ENCODE data around the gene SLC8B1. TPM values are rescaled to one million over a fixed set of nuclear protein-coding genes. Genes with fewer than 3 reads are reported as not detected.

The SLC8B1 gene
- polyA plus RNA-seq, 3 donors, result 21.6 to 46.0 (median 32.4) TPM

DNA sequence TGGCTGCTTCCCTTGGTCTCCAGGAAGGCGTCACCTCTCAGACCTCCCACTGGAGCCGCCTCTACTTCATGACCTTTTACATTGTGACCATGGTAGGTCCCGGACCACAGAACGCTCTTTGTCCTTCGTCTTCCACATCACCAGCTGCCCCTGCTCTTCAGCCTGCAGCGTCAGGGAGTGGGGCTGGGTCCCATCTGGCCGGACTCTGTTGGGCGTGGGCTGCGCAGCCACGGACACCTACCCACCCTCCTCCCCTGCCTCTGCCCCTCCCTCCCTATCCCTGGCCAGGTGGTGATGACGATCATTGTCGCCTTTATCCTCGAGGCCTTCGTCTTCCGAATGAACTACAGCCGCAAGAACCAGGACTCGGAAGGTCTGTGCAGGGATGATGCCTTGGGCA is 43.3 kb downstream of the SLC8B1 start:
- Histone ChIP-seq H3K9ac (ENCODE audit: insufficient read depth, low read length, poor library complexity, severe bottlenecking) (no peak overlapping the region), H3K4me3 (replicated peaks in 1 of 3; ENCODE audit: low read depth in 2 of 3, low read length in 3 of 3) (no peak overlapping the region), H3K27ac (ENCODE audit: low read depth in 1 of 2, low read length in 2 of 2) (no peak overlapping the region), H3K27me3 (ENCODE audit: control insufficient read depth in 2 of 2, insufficient read depth in 2 of 2, low read length in 2 of 2) (no peaks in the 10 kb centered on the region), H2AFZ (ENCODE audit: insufficient read depth, low read depth, low read length, poor library complexity, severe bottlenecking) (no peak overlapping the region), H4K20me1 (ENCODE audit: insufficient read depth, low read length) (peaks cover 8% of the 10 kb centered on the region), H3K9me3 (replicated peaks in 1 of 2; ENCODE audit: control insufficient read depth in 1 of 2, insufficient read depth in 1 of 2, low read length in 2 of 2) (no peaks in the 10 kb centered on the region), H3K79me2 (ENCODE audit: insufficient read depth, low read length) (no peaks in the 10 kb centered on the region), H3K4me2 (replicated peaks; ENCODE audit: extremely low read depth, low read length, poor library complexity, severe bottlenecking) (no peak overlapping the region), H3K36me3 (replicated peaks in 1 of 2; ENCODE audit: control insufficient read depth in 1 of 2, insufficient read depth in 2 of 2, low read length in 2 of 2) (peaks cover 99 to 100% of the 10 kb centered on the region in 2 donors), H3K4me1 (ENCODE audit: control insufficient read depth in 1 of 2, insufficient read depth in 2 of 2, low read length in 2 of 2) (no peaks in the 10 kb centered on the region)
- WGBS (ENCODE audit: insufficient coverage), result 98% methylated on average over 16 of the region's 17 CpGs
- no peak for TF ChIP-seq CTCF (IDR thresholded peaks at IDR 0.05)
- H3K27ac Mint-ChIP-seq, result peak overlapping the region in 1 of 7 donors; percentile 22
- no peaks in the 10 kb centered on the region for H3K9me3 Mint-ChIP-seq
- no peak overlapping the region for H3K4me3 Mint-ChIP-seq
- H3K4me1 Mint-ChIP-seq, result no peaks in the 10 kb centered on the region
- H3K36me3 Mint-ChIP-seq, result peaks cover 86 to 99% of the 10 kb centered on the region in 2 donors
- DNase-seq, result no peak
- intact Hi-C loops (cut with micrococcal nuclease), result no loop called here
- H3K27me3 Mint-ChIP-seq (ENCODE audit: low read depth in 3 of 3), result peaks cover 0 to 2% (median 0%) of the 10 kb centered on the region in 3 donors

DNA sequence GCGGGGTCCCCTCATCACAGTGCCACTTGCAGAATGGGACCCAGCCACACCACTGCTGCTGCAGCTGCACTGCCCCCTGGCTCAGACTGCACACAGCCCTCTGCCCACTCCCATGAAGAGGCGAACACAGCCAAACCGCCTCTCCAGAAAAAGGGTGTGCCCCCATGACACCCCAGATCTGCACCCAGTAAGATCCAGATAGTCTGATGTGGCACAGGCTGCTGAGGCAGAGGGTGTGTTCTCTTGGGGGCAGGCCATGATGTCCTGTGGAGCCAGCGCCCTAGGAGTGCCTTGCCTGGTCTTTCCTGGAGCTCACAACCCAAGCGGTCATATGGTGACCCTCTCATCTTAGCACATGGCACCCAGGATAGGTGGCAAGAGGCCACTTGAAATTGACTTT is 44.4 kb downstream of the SLC8B1 start:
- Mint-ChIP-seq H3K4me3 (no peak overlapping the region), H3K27me3 (ENCODE audit: low read depth in 3 of 3) (peaks cover 0 to 2% (median 0%) of the 10 kb centered on the region in 3 donors), H3K36me3 (peaks cover 86 to 99% of the 10 kb centered on the region in 2 donors), H3K27ac (peak overlapping the region in 2 of 7 donors; percentile 23 to 32), H3K9me3 (no peaks in the 10 kb centered on the region), H3K4me1 (no peaks in the 10 kb centered on the region)
- Histone ChIP-seq H3K9me3 (replicated peaks in 1 of 2; ENCODE audit: control insufficient read depth in 1 of 2, insufficient read depth in 1 of 2, low read length in 2 of 2) (no peaks in the 10 kb centered on the region), H3K27ac (ENCODE audit: low read depth in 1 of 2, low read length in 2 of 2) (no peak overlapping the region), H3K4me2 (replicated peaks; ENCODE audit: extremely low read depth, low read length, poor library complexity, severe bottlenecking) (no peak overlapping the region), H3K79me2 (ENCODE audit: insufficient read depth, low read length) (no peaks in the 10 kb centered on the region), H3K36me3 (replicated peaks in 1 of 2; ENCODE audit: control insufficient read depth in 1 of 2, insufficient read depth in 2 of 2, low read length in 2 of 2) (peaks cover 100% of the 10 kb centered on the region in 2 donors), H2AFZ (ENCODE audit: insufficient read depth, low read depth, low read length, poor library complexity, severe bottlenecking) (no peak overlapping the region), H3K4me3 (replicated peaks in 1 of 3; ENCODE audit: low read depth in 2 of 3, low read length in 3 of 3) (no peak overlapping the region), H3K9ac (ENCODE audit: insufficient read depth, low read length, poor library complexity, severe bottlenecking) (no peak overlapping the region), H4K20me1 (ENCODE audit: insufficient read depth, low read length) (peaks cover 7% of the 10 kb centered on the region), H3K4me1 (ENCODE audit: control insufficient read depth in 1 of 2, insufficient read depth in 2 of 2, low read length in 2 of 2) (no peaks in the 10 kb centered on the region), H3K27me3 (ENCODE audit: control insufficient read depth in 2 of 2, insufficient read depth in 2 of 2, low read length in 2 of 2) (no peaks in the 10 kb centered on the region)
- DNase-seq, result no peak
- 100% methylated on average over 2 of the region's 5 CpGs for WGBS (ENCODE audit: insufficient coverage)
- no peak for TF ChIP-seq CTCF (IDR thresholded peaks at IDR 0.05)
- intact Hi-C loops (cut with micrococcal nuclease), result no loop called here
